ENCODE measurements around the gene CHRNA5. TPM values are rescaled to one million over a fixed set of nuclear protein-coding genes. Genes with fewer than 3 reads are reported as not detected.
A peak's percentile ranks its signal among the peaks of the same experiment; 100 is the strongest.

The CHRNA5 gene
- total and polyA plus RNA-seq, 9 of the 15 experiments (the other 6 are each of a cell fraction or from before 2014, with no cell fraction given): 2.8 to 16.1 (median 11.4) TPM

- TF ChIP-seq TEAD4 (IDR thresholded peaks at IDR 0.05; ENCODE audit: low read length): no peak
- no peak for TF ChIP-seq TEAD4 (CRISPR knock-in tag; IDR thresholded peaks at IDR 0.05; ENCODE audit: borderline replicate concordance)
These were observed 56.6 kb downstream of the CHRNA5 start (continued) for GRCh38 chr15:78621810-78622402.

GRCh38 chr15:78623786-78624497 lies 58.6 kb downstream of the CHRNA5 start:
- ChIA-PET POLR2A (interaction anchor here (1.0 kb wide), 1 partner anchor 8 kb away, joined by 3 read pairs; no protein-coding TSS in a partner anchor), CTCF (ENCODE audit: low intra/inter-chr PET ratio) (no interaction called here)
- FAIRE-seq: no peak
- no peaks in the 10 kb centered on the region for H3K9me3 ChIP-seq (replicated peaks; ENCODE audit: control insufficient read depth, insufficient read depth, low read depth, low read length)
- no peak overlapping the region for H3K4me2 ChIP-seq (ENCODE audit: insufficient read depth, low read length)
- peaks cover 0 to 12% of the 10 kb centered on the region in 2 experiments; a peak in 1 of 5 replicates for H3K4me1 ChIP-seq (replicated peaks in 1 of 2; ENCODE audit: control insufficient read depth in 2 of 2, insufficient read depth in 2 of 2, low read length in 2 of 2)
- no TSS peak for BruUV-seq (replicated peaks)
- no peak overlapping the region for H3K27ac ChIP-seq (ENCODE audit: extremely low read depth, low read depth, low read length)
- no peak for DNase-seq (ENCODE audit: extremely low read depth in 1 of 4, low spot score in 3 of 4)
- intact Hi-C loops (cut with micrococcal nuclease) (no loop called here), in situ Hi-C loops (cut with MboI) (no loop called here)
- no peak overlapping the region for H3K4me3 ChIP-seq
- peaks cover 46 to 77% of the 10 kb centered on the region in 2 experiments for H3K27me3 ChIP-seq (ENCODE audit: control insufficient read depth in 2 of 2, insufficient read depth in 2 of 2, low read length in 2 of 2)
- H4K20me1 ChIP-seq (replicated peaks; ENCODE audit: control insufficient read depth, insufficient read depth, low read length): no peaks in the 10 kb centered on the region; the same call in none of the 2 replicates
- no peak overlapping the region for H2AFZ ChIP-seq (ENCODE audit: low read depth, low read length)
- 0% methylated on average over 7 of the region's 7 CpGs for WGBS (ENCODE audit: insufficient coverage, low coverage, missing lambda C conversion rate)
- H3K36me3 ChIP-seq (ENCODE audit: control insufficient read depth, insufficient read depth, low read length): no peaks in the 10 kb centered on the region
- no peaks in the 10 kb centered on the region for H3K9me1 ChIP-seq (ENCODE audit: control insufficient read depth, insufficient read depth, low read length)
- ATAC-seq: no peak
- H3K9ac ChIP-seq (ENCODE audit: insufficient read depth in 1 of 2, low read depth in 2 of 2, low read length in 2 of 2): no peak overlapping the region
- TF ChIP-seq TRIM24 (IDR thresholded peaks at IDR 0.05): no peak
- TF ChIP-seq ZKSCAN1 (IDR thresholded peaks at IDR 0.05; ENCODE audit: low read depth, low read length): peak; percentile 42; the same call in 1 of the 2 replicates
- no peak for TF ChIP-seq ZNF75A (CRISPR knock-in tag; IDR thresholded peaks at IDR 0.05)
- no peaks in the 10 kb centered on the region for H3K79me2 ChIP-seq (ENCODE audit: control insufficient read depth, insufficient read depth, low read length)

Data from K562 (cell line).